WERI-Rb-1 (cell line): ENCODE results near the gene GGA2.
A peak's percentile ranks its signal among the peaks of the same experiment; 100 is the strongest.

Experiments
- DNase-seq: peaks from one replicate; pipeline ENCODE4 v3.0.0-alpha.2; 2020
- H3K27ac ChIP-seq: fragments of 250-450 bp; sonication (Bioruptor Pico); 2 replicates; pipeline ENCODE4 v1.5.1; 2020; ENCODE audit warnings: mild to moderate bottlenecking, moderate library complexity
- H3K27me3 ChIP-seq: fragments of 250-450 bp; sonication (Bioruptor Pico); 2 replicates; pipeline ENCODE4 v1.5.1; 2021; ENCODE audit warnings: mild to moderate bottlenecking, low read depth, moderate library complexity; ENCODE audit not compliant: insufficient read depth, severe bottlenecking
- H3K36me3 ChIP-seq: fragments of 250-450 bp; sonication (Bioruptor Pico); 2 replicates; pipeline ENCODE4 v1.5.1; 2020; ENCODE audit warnings: mild to moderate bottlenecking, moderate library complexity
- H3K4me3 ChIP-seq: 2 replicates; pipeline ENCODE4 v1.5.1; 2011; ENCODE audit warnings: low read depth, mild to moderate bottlenecking, control low read depth, low read length
- H3K9me3 ChIP-seq: fragments of 250-450 bp; sonication (Bioruptor Pico); 2 replicates; pipeline ENCODE4 v1.5.1; 2021; ENCODE audit warnings: mild to moderate bottlenecking, moderate library complexity; ENCODE audit not compliant: severe bottlenecking
- CTCF ChIP-seq: IDR thresholded peaks from 2 replicates; pipeline ENCODE4 v1.5.1; 2011; ENCODE audit warnings: low read depth, mild to moderate bottlenecking, control low read depth, inconsistent platforms, low read length

GGA2 gene

GRCh38 chr16:23424292-23424958 is 85.9 kb downstream of the GGA2 start:
- no peaks in the 10 kb centered on the region for H3K36me3 ChIP-seq
- no peaks in the 10 kb centered on the region for H3K27me3 ChIP-seq
- TF ChIP-seq CTCF = no peak
- H3K4me3 ChIP-seq = no peak overlapping the region
- H3K9me3 ChIP-seq = no peaks in the 10 kb centered on the region
- no peak overlapping the region for H3K27ac ChIP-seq
- no peak for DNase-seq

- Histone ChIP-seq H3K27ac (no peak overlapping the region), H3K36me3 (no peaks in the 10 kb centered on the region), H3K9me3 (no peaks in the 10 kb centered on the region), H3K27me3 (no peaks in the 10 kb centered on the region), H3K4me3 (no peak overlapping the region)
- no peak for DNase-seq
- TF ChIP-seq CTCF = no peak
These were observed 86.7 kb downstream of the GGA2 start for GRCh38 chr16:23423496-23424049.

GRCh38 chr16:23420011-23420410 is 90.3 kb downstream of the GGA2 start:
- Histone ChIP-seq H3K27me3 (no peaks in the 10 kb centered on the region), H3K9me3 (no peaks in the 10 kb centered on the region), H3K27ac (peak overlapping the region; percentile 52; the same call in 1 of the 2 replicates), H3K4me3 (no peak overlapping the region), H3K36me3 (peaks cover 5% of the 10 kb centered on the region; the same call in 1 of the 2 replicates)
- DNase-seq = no peak
- no peak for TF ChIP-seq CTCF

GRCh38 chr16:23416816-23417215 is 93.5 kb downstream of the GGA2 start:
- no peak for TF ChIP-seq CTCF
- Histone ChIP-seq H3K4me3 (no peak overlapping the region), H3K27me3 (no peaks in the 10 kb centered on the region), H3K36me3 (peaks cover 15% of the 10 kb centered on the region), H3K9me3 (no peaks in the 10 kb centered on the region), H3K27ac (peak overlapping the region; percentile 57)
- DNase-seq = peak; percentile 72

GRCh38 chr16:23414731-23415130 is 95.6 kb downstream of the GGA2 start:
- Histone ChIP-seq H3K36me3 (peaks cover 19% of the 10 kb centered on the region), H3K27ac (no peak overlapping the region), H3K27me3 (no peaks in the 10 kb centered on the region), H3K4me3 (no peak overlapping the region), H3K9me3 (no peaks in the 10 kb centered on the region)
- no peak for DNase-seq
- TF ChIP-seq CTCF = no peak
